Sigmoid colon (tissue), 4 donors: ENCODE results near the gene RSPO3.

Experiments used
- CTCF ChIP-seq, 4 experiments: fragments of 450-650 bp in 3 of 4; fragments of 200-600 bp in 1 of 4; IDR thresholded peaks; one replicate each; pipeline ENCODE4 v1.5.1; 2016 to 2019; ENCODE audit warnings: antibody characterized with exemption in 4 of 4, mild to moderate bottlenecking in 3 of 4, moderate library complexity in 2 of 4
- POLR2A ChIP-seq, 2 donors: fragments of 450-650 bp; IDR thresholded peaks; one replicate each; pipeline ENCODE4 v1.6.1; 2016; ENCODE audit warnings: antibody characterized with exemption in 2 of 2, mild to moderate bottlenecking in 2 of 2, moderate library complexity in 2 of 2
- POLR2AphosphoS5 ChIP-seq, 4 donors: sonication (generic); formaldehyde crosslinking; IDR thresholded peaks; one replicate each; pipeline ENCODE4 v1.6.1; 2017; ENCODE audit warnings: antibody characterized with exemption in 4 of 4

DNA sequence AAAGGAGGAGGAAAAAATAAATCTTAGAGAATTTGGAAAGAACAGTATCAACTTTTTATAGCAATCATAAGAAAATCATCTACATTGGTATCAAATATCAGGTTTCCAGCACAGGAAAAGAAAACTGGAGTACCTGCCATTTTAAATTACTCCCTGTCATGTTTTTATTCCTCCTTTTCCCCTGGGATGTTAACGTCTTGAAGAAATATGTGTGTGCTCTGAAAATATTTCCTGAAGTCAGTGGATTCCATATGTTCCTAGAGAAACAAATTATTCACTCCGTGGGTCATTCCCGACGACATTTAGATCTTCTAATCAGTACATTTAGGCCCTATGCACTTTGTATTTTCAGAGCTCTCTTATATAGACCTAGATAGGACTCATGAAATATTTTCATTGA is 42.0 kb upstream of the RSPO3 start:
- no peak for TF ChIP-seq CTCF (IDR thresholded peaks at IDR 0.05)
- TF ChIP-seq POLR2A (IDR thresholded peaks at IDR 0.05): no peak
- TF ChIP-seq POLR2AphosphoS5 (IDR thresholded peaks at IDR 0.05): no peak
